Stimulated activated CD4-positive, alpha-beta T cell treated with anti-CD3 and anti-CD28 coated beads, TNF-alpha, amount 100 ng/mL, for 48 hours (primary cell): ENCODE measurements around the gene PET100.

ENCODE experiments used
- DNase-seq, 3 donors: peaks; one replicate each; pipeline ENCODE4 v3.0.0-alpha.2; 2020; ENCODE audit warnings: low read depth in 3 of 3

PET100 gene

DNA sequence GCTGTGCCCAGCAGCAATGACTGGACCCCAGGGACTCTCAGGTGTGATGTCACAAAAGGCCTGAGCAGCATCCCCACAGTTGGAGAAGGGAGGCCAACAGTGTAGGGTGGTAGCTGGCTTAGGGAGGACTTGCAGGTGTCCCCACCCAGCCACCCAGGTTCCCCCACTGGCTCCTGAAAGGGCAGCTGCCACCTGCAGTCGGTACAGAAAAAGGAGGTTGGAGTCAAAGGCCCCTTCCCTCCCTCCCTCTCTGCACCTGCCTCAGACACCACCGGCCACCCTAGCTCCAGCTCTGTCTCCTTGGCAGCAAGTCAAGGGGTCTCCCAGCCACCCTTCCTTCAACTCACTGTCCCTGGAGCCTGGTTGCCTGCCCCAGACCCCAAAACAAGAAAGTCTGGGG lies 4.1 kb downstream of the PET100 start, which contains the start of gene PCP2:
Gene PCP2, minus strand, starts transcription at position 22 of the 400 bp plus-strand sequence. CDS start 262 bp downstream, outside the sequence.
- no peak for DNase-seq

DNA sequence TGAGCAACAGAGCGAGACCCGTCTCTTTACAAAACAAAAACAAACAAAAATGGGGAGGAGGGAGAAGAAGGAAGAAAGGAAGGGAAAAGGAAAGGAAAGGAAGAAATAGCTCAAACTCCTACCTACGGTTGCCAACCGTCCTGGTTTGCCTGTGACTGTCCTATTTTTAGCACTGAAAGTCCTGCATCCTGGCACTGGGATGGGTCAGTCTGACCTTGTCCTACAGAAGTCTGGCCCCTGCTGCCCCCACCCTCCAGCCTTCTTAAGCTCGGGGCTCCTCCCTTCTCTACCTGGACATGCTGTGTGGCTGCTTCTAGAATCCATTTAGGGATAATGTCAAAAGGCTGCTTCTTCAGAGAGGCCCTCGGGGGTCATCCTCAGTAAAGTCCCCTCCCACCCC lies 6.1 kb downstream of the PET100 start:
- DNase-seq: no peak

DNA sequence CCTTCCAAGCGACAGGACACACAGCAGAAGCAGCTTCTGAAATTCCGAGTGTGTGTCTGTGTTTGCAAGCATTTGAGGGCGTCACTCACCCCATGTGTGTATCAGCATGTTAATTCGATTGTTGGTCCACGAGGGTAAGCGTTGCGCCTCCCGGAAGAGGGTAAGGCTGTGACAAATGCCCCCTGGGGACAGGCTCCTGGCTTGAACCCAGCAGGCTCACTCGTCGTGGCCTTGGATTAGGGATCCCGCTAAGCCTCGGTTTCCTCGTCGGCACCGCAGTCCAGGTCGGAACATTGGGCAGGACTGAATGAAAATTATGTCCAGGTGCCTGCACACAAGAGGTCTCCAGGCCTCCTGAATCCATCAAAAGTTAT lies 6.7 kb downstream of the PET100 start:
- no peak for DNase-seq

DNA sequence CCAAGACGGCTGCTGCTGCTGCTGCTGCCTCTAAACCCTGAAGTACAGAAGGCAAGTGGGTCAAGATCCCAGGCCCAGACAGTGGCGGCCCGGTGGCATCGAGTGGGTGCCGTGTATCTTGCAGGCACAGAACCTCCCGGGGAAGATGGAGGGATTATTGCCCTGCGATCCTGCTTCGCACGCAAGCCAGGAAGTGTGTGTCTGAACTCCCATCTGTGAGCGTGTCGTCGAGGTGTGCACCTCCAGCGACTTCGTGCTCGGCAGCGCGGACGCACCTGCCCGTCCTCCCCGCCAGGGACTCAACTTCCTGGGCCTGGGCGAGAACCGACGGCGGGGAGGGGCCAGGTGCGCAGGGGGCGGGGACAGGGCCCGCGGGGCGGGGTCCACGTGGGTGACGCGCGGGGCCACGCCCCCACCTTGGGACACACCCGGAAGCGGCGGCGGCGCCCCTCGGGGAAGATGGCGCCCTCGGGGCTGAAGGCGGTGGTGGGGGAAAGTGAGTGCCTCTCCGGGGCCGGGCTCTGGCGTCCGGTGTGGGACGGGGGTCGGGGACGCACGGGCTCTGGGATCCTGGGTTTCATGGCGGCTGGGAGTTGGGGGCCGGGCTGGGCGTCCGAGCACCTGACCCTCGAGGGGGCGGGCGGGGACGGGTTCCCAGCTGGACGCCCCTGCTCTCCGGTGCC lies 7.2 kb downstream of the PET100 start, which contains the start of gene STXBP2:
Gene STXBP2, plus strand, starts transcription at position 420 of the 683 bp plus-strand sequence. Its CDS starts 40 bp downstream, at position 460.
- DNase-seq: peak; percentile 85 to 93 (median 85)

DNA sequence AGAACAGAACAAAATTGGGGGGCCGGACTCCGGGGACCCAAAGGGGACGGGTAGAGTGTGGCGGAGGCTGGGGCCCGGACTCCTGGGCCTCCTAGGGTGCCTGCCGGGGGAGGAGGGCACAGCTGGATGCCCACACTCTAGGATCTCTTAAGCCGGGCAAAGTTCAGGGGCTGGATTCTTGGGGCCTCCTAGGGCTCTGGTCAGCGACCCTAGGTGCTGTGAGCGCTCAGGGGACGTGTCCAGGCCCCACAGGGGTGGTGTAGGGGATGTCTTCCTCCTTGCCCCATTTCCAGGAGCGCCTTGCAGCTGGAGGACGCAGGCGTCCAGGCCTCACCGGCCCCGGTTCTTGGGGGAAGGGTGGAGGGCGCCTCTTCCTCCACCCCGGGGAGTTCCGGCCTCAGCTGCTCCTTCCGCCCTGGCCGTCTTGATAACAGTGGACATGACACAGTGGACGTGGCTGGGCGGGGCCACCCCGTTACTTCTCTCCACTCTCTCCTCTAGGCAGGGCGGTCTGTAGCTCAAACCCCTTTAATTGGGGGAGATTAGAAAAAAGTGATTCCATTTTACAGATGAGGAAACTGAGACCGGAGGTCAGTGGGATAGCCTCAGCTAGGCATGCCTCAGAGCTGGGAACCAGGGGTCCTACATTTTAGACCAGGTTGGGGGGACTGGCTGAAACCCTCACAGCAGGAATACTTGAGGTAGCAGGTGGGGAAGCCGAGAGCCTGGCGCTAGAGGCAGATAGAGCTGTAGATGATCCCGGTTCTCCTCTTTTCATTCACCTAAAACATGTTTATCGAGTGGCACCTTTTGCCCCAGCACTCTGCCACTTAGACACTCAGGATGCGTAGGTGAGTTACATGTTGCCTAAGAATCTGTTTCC lies 8.0 kb downstream of the PET100 start:
- DNase-seq: no peak

DNA sequence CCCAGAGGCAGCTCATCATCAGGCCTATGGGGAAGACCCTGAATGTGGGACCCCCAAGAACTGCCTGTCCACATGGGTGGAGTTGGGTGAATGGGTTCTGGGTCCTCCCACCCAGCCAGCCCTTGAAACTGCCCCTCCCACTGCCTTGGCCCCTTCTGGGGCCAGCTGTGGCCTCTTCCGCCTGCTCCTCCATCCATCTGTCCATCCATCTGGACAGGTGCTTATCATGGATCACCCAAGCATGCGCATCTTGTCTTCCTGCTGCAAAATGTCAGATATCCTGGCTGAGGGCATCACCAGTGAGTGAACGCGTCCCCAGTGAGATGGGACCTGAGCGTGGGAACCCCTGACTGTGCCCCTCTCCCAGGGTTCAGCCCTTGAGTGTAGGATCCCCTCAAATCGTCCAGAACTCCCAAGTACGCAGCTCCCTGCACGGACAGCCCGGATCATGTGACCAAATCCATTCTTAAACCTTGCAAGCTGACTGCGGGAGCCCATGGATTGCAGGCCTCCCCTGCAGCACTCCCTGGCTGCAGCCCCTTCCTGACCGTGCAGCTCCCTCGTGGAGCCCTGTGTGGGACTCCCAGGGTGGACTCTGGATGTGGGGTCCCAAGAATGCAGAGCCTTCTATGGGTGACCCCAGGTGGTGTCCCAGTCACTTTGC lies 9.3 kb downstream of the PET100 start:
- no peak for DNase-seq

DNA sequence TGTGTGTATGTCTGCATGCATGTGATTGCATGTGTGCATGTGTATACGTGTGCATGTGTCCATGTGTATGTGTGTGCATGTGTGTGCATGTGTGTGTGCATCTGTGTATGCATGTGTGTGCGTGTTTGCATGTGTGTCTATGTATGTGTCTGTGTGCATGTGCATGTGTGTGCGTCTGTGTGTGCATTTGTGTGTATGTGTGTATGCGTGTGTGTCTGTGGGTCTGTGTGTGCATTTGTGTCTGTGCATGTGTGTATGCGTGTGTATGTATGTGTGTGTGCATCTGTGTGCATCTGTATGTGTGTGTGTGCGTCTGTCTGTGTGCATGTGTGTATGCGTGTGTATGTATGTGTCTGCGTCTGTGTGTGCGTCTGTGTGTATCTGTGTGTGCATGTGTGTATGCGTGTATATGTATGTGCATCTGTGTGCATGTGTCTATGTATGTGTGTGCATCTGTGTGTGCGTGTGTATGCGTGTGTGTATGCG lies 10.3 kb downstream of the PET100 start:
- no peak for DNase-seq

DNA sequence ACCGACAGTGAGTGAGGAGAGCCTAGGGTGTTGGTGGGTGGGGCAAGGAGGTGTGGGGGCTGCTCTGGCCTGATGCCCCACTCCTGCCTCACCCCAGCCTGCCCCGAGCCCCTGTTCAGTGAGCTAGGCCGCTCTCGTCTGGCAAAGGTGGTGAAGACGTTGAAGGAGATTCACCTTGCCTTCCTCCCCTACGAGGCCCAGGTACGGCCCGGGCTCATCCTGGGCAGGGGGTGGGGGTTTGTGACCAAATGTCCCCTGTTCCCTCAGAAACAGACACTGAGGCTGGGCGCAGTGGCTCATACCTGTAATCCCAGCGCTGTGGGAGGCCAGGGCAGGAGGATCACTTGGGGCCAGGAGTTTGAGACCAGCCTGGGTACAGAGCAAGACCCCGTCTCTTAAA lies 11.2 kb downstream of the PET100 start:
- no peak for DNase-seq

DNA sequence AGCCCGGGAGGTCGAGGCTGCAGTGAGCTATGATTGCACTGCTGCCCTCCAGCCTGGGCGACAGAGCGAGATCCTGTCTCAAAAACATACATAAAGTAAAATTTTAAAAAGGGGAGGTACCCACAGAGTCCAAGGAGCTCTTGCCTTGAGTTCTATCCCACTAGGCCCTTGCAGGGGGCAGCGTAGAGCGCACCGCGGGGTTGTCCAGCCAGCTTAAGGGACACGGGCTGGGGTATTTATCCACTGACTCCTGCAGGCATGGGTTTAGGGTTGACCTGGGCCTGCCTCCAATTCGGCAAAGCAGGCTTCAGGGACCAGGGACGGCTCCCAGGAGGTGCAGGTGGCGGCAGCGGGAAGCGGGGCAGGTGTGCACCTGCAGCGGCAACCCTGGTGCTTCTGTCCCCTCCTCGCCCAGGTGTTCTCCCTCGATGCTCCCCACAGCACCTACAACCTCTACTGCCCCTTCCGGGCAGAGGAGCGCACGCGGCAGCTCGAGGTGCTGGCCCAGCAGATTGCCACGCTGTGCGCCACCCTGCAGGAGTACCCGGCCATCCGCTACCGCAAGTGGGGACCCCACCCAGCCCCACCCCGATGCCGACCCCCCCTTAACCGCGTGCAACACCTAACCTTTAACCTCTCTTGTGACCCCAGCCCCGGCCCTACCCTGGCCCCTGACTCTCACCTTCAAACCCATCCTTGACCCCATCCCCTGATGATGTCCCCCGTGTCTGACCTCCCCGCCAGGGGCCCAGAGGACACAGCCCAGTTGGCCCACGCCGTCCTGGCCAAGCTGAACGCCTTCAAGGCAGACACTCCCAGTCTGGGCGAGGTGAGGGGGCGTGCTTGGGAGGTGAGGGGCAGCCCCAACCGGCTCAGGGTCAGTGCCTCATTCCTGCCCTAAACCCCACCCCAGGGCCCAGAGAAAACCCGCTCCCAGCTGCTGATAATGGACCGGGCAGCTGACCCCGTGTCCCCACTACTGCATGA lies 12.0 kb downstream of the PET100 start:
- DNase-seq: no peak

DNA sequence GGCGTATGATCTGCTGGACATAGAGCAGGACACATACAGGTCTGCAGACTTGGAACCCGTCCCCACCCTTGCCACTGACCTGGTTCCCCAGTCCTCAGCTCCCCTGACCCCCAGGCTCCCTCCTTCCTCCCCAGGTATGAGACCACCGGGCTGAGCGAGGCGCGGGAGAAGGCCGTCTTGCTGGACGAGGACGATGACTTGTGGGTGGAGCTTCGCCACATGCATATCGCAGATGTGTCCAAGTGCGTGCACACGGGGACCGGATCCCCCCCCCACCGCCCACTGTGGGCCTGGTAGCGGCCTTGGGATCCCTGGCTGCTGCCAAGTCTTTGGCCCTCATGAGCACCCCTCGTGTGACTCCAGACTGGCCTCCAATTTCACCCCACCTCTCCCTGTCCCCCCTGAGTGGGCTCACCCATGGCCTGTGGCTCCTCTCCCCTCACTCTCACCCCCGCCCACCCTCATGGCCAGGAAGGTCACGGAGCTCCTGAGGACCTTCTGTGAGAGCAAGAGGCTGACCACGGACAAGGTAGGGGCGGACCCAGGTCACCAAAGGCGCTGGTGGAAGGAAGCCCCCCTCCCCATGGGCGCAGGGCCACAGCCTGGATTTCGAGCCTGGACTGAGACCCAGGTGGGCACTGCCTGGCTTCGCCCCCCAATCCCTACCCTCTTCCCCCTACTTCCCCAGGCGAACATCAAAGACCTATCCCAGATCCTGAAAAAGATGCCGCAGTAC lies 12.9 kb downstream of the PET100 start:
- no peak for DNase-seq

DNA sequence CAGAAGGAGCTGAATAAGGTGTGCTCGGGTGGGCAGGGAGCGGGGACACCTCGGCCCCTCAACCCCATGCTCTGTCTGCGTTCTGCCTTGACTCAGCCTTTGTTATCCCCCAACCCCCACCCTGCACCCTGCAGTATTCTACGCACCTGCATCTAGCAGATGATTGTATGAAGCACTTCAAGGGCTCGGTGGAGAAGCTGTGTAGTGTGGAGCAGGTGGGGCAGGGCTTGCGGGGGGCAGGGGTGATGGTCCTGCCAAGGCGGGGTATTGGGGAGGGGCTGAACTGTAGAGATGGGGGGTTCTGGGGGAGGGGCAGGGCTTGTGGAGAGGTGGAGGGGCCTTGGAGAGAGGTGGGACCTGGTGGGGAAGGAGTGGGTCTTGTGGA lies 13.4 kb downstream of the PET100 start:
- DNase-seq: no peak

DNA sequence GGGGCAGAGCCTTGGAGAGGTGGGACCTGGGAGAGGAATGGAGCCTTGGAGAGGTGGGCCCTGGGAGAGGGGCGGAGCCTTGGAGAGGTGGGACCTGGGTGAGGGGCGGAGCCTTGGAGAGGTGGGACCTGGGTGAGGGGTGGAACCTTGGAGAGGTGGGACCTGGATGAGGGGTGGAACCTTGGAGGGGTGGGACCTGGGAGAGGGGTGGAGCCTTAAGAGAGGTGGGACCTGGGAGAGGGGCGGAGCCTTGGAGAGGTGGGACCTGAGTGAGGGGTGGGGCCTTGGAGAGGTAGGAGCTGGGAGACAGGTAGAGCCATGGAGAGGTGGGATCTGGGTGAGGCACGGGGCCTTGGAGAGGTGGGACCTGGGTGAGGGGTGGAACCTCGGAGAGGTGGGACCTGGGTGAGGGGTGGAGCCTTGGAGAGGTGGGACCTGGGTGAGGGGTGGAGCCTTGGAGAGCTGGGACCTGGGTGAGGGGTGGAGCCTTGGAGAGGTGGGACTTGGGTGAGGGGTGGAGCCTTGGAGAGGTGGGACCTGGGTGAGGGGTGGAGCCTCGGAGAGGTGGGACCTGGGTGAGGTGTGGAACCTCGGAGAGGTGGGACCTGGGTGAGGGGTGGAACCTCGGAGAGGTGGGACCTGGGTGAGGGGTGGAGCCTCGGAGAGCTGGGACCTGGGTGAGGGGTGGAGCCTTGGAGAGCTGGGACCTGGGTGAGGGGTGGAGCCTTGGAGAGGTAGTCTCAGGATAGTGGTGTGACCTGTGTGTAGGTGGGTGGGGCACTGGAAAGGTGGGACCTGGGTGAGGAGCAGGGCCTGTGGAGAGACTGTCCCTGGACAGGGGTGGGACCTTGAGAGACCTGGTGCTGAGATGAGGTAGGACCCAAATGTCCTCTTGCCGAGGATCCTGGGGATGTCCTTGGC lies 14.3 kb downstream of the PET100 start:
- DNase-seq: peak in 1 of 3 donors; percentile 29

DNA sequence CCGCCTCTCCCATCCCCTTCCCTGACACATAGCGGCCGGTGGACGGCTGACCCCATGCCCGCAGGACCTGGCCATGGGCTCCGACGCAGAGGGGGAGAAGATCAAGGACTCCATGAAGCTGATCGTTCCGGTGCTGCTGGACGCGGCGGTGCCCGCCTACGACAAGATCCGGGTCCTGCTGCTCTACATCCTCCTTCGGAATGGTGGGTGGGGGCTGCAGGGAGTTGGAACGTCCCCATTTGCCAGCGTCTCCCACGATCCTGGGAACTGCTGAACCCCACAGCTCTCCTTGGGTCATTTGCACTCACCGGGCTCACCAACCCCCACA lies 14.9 kb downstream of the PET100 start:
- no peak for DNase-seq

DNA sequence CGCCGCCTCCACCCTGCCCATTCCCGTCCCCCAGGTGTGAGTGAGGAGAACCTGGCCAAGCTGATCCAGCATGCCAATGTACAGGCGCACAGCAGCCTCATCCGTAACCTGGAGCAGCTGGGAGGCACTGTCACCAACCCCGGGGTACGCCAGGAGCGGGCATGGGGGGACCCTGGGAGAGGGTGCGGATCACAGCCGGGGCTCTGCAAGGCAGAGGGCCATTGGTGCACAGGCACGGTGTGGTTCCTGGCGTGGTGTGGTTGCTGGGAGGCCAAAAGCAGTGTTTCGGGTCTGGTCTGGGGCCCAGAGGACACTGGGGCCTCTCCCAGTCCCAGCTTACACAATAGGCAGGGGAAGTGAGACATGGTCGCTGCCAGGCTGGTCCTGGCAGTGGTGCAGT lies 15.6 kb downstream of the PET100 start:
- no peak for DNase-seq

DNA sequence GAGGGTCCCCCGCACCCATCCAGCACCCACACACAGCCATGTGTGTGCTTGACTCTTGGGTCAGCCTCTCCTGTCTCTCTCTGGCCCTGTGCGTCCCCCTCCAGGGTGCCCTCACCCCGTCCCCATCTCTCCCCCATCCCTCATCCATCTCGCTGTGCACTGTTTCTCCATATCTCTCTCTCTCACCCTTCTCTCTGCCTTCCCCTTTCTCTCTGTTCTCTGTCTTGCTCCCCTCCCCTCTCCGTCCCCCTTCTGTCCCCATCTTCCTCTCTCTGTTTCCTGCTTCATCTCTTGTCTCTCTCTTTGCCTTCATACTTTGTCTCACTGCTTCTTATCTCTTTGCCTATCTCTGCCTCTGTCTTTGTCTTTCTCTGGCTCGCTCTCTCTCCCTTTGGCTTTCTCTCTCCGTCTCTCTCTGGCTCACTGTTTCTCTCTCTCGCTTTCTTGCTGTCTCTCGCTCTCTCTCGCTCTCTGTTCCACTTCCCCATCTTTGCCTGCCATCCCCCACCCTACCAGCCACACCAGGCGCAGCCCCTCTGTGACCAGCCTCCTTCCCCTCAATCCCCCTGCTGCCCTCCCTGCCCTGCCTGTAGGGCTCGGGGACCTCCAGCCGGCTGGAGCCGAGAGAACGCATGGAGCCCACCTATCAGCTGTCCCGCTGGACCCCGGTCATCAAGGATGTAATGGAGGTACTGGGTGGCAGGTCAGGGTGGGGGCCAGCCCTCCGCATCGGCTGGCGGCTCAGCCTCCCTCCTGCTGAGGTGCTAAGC lies 16.2 kb downstream of the PET100 start:
- DNase-seq: no peak

DNA sequence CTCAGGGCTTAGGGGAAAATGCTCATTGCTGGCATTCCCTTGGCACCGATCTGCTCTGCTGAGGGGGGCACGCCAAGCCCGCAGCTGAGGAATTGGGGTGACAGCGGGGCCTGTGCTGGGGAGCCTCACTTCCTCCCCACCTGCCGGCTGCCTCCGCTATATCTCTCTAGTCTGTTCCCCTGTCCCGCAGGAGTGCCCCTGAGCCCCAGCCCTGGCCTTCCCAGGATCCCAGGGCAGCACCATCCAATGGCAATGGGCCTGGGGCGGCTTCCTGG lies 16.8 kb downstream of the PET100 start:
- no peak for DNase-seq

DNA sequence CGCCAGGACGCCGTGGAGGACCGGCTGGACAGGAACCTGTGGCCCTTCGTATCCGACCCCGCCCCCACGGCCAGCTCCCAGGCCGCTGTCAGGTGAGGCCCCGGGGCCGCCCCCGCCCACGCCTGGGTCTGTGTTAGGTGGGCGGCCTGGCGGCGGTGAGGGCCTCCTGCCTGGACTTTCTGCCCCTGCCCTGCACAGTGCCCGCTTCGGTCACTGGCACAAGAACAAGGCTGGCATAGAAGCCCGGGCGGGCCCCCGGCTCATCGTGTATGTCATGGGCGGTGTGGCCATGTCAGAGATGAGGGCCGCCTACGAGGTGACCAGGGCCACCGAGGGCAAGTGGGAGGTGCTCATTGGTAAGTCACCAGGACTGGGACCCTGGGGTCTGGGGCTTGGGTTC lies 17.6 kb downstream of the PET100 start:
- no peak for DNase-seq

DNA sequence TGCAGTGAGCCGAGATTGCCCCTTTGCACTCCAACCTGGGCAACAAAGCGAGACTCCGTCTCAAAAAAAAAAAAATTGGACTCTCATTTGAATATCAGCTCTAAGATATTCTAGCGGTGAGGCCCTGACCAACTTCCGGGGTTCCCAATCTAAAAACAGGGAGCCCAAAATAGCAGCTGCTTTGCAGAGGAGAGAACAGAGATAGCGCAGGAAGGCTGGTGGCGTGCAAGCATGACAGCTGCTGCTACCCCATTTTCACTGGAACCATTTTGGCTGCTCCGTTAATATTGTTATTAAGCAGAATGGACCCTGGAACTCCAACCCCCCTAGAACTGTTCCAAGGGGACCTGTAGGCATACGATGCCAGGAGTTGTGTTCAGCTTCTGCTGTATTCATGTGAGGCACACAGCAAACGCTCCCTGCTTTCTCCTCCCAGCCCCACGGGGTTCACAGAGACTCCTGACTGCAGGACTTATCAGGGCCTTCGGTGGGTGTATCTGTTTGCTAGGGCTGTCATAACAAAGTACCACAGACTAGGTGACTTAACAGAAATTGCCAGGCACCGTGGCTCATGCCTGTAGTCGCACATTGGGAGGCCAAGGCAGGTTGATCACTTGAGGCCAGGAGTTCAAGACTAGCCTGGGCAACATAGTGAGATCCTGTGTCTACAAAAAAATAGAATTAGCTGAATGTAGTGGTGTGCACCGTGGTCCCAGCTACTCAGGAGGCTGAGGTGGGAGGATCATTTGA lies 18.8 kb downstream of the PET100 start:
- DNase-seq: no peak
